VCaP (cell line): ENCODE results near the gene KRT6B.

Source experiments
- H3K27ac ChIP-seq: fragments of 450-650 bp; 2 replicates; pipeline ENCODE4 v1.5.1; 2017
- TF ChIP-seq, protein P1 (sequence below): fragments of 450-650 bp; conservative IDR thresholded peaks from 2 replicates; pipeline ENCODE4 v1.5.1; 2017; ENCODE audit warnings: mild to moderate bottlenecking, moderate library complexity

Gene KRT6B

DNA sequence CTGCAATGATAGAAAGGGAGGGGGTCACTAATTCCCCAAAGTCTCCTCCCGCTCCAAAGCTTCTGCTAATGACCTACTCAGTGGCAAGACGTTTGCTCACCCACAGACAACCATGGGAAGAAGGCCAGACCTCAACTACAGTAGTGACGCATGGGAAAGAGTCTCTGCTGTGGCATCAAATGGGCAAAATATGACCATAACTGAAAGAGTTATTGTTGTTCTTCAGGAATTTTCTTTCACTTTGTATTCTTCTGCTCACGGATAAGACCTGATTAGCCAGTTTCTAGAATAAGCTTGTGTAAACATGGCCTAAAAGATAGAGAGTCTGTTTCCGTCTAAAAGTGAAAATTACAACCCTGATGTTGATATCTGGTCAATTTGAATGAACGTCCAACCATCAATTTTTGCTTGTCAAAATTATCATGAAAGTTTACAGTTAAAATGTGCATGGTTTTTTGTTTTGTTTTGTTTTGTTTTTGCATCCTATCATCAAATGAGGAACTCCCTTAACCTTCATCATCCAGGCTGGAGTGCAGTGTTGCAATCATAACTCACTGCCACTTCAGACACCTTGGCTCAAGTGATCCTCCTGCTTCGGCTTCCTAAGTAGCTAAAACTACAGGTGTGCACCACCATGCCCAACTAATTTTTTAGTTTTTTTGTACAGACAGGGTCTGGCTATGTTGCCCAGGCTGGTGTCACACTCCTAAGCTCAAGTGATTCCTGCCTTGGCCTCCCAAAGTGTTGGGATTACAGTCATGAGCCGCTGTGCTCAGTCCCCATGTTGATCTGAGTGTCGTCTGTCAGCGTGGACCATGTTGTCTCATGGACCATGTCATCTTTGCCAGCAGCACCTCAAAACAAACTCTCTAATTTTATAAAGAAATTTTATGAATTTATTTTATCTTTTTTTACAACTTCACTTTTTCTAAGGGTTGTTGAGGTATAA is 7.0 kb downstream of the KRT6B start:
- TF ChIP-seq, protein P1, sequence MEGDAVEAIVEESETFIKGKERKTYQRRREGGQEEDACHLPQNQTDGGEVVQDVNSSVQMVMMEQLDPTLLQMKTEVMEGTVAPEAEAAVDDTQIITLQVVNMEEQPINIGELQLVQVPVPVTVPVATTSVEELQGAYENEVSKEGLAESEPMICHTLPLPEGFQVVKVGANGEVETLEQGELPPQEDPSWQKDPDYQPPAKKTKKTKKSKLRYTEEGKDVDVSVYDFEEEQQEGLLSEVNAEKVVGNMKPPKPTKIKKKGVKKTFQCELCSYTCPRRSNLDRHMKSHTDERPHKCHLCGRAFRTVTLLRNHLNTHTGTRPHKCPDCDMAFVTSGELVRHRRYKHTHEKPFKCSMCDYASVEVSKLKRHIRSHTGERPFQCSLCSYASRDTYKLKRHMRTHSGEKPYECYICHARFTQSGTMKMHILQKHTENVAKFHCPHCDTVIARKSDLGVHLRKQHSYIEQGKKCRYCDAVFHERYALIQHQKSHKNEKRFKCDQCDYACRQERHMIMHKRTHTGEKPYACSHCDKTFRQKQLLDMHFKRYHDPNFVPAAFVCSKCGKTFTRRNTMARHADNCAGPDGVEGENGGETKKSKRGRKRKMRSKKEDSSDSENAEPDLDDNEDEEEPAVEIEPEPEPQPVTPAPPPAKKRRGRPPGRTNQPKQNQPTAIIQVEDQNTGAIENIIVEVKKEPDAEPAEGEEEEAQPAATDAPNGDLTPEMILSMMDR = no peak
- H3K27ac ChIP-seq = peak overlapping the region; percentile 67

DNA sequence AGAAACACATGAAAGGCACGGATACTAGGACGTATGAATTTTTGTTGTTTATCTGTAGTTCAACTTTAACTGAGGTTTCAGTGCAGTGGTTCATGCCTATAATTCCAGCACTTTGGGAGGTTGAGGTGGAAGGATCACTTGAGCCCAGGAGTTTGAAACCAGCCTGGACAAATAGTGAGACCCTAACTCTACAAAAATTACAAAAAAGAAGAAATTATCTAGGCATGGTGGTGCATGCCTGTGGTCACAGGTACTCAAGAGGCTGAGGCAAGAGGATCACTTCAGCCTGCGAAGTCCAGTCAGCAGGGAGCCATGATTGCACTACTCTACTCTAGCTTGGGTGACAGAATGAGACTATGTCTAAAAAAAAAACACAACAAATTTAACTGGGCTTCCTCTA is 8.0 kb downstream of the KRT6B start:
- TF ChIP-seq, protein P1 = no peak
- peak overlapping the region; percentile 67 for H3K27ac ChIP-seq

DNA sequence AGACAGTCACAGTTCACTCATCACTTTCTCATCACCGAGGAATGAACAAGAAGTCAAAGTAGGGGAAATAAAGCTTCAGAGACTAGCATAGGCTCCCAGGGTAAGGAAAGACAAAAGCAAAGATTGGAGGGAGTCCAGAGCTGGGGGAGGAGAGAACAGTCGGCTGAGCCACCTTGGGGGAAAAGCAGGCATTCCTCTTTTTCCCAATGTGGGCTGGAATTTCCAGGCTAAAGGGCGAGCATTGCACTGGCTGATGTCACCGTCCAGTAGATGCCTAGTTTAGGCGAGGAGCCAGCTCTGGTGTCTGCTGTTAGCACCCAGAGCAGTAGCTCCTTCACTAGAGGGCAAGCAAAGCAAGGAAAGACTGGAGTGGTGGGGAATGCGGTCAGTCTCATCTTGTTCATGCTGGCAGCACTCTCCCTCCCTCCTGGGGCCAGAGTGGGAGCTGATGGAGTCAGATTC is 9.3 kb downstream of the KRT6B start:
- TF ChIP-seq, protein P1 = no peak
- no peak overlapping the region for H3K27ac ChIP-seq

DNA sequence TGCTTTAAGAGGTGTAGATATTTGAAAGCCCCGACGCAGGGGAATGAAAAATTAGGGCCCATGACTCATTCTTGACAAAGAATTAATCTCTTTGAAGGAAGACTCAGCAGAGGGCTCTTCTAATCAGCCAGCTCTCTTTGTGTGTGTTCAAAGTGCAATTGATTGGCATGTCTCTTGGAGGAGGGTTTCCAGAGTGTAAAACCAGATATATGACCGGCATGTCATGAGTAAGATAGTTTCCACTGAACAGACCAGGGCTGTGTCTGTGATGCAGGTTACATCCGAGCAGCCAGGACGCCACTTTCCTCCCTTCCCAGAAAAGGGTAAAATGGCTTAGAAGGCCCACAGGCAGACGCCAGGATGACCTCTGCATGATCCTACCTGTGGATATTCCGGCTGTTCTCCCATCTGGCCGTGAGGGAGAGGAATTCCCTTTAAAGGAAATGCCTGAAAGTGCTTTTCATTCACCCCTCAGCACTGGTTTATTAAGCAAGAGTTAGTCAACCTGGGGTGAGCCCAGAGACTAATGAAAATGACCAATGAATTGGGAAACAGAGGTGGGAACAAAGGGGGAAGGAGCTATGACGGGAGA is 10.5 kb downstream of the KRT6B start:
- TF ChIP-seq, protein P1 = no peak
- no peak overlapping the region for H3K27ac ChIP-seq

DNA sequence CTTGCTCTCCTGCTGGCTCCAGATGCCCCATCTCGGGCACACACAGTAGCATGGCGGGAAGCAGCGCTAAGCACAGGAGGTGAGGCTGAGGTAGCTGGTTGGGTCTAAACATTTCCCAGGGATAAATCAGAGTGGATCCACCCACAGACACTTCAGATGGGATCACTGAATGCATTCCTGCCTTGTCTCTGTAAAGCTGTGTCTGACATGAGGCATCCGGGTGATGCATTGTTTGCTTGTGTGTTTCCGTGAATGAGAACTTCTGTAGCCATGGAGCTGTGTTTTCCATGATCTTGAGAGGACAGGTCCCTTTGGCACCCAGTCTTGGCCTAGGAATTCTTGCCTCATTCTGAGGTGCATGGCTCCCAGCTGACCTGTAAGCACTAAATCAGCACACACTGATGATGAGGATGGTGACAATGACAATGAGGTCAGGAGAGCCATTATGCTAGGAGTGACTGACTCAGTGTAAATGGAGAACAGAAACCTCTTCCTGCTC is 11.1 kb downstream of the KRT6B start:
- no peak overlapping the region for H3K27ac ChIP-seq

DNA sequence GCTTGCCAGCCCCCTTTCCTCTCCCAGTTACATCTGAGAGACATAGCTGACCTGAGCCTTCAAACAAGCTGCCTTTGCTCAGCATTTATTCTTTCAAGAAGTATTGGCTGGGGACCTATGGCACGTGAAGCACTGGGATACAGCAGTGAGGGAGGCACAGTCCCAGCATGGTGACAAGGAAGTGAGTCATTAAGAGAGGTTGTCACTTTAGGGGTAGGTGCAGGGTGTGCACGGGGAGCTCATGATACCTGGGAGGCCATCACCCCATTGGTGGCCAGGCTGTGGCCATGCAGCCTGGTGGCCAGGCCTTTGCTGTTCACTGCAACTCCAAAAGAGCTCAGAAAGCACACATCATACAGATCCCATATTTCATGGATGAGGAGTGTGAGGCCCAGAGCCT is 12.1 kb downstream of the KRT6B start:
- no peak overlapping the region for H3K27ac ChIP-seq
- TF ChIP-seq, protein P1 = no peak

More for the DNA sequence above, 11.1 kb downstream of the KRT6B start:
- TF ChIP-seq, protein P1 = no peak

DNA sequence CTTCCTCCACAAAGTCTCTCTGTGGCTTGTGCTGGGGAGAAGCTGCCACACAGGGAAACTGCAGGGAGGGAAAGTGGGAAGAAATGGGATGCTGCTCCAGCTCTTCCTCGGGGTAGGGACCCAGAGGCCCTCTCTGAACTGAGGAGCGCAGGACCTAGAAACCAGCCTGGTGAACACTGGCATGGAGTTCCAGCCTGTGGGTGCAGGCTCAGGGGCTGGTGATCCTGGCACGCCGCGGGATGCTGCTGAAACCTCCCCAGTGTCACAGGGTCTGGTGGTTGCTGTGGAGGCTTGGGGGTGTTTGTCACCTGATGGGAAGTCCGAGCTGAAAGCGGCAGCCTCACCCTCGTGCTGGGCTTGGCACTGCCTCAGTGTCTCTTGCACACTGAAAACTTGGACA is 12.5 kb downstream of the KRT6B start:
- no peak overlapping the region for H3K27ac ChIP-seq
- TF ChIP-seq, protein P1 = no peak
